ENCODE measurements around the gene DYRK4.

Gene DYRK4

GRCh38 chr12:4584896-4585295 lies 22.9 kb downstream of the DYRK4 start:
- TF ChIP-seq CTCF (conservative IDR thresholded peaks at IDR 0.05; ENCODE audit: low read depth, low read length), result no peak
- Histone ChIP-seq H3K4me2 (no peak overlapping the region), H3K79me2 (ENCODE audit: insufficient read depth, low read depth) (no peaks in the 10 kb centered on the region)

GRCh38 chr12:4586500-4586899 lies 24.5 kb downstream of the DYRK4 start:
- H2AFZ ChIP-seq (ENCODE audit: low read depth), result no peak overlapping the region
- no peaks in the 10 kb centered on the region for H3K36me3 ChIP-seq (ENCODE audit: insufficient read depth)
- H3K9ac ChIP-seq, result no peak overlapping the region
- H3K27me3 ChIP-seq (ENCODE audit: insufficient read depth, low read depth), result no peaks in the 10 kb centered on the region
- no peaks in the 10 kb centered on the region for H3K4me1 ChIP-seq (ENCODE audit: low read depth, poor library complexity, severe bottlenecking)
- H3K4me3 ChIP-seq (IDR thresholded peaks at IDR 0.05; ENCODE audit: insufficient read depth, low read depth, low read length), result no peak overlapping the region
- H3K4me2 ChIP-seq, result no peak overlapping the region
- no peak for TF ChIP-seq CTCF (conservative IDR thresholded peaks at IDR 0.05; ENCODE audit: low read depth, low read length)
- H4K20me1 ChIP-seq (ENCODE audit: insufficient read depth), result no peaks in the 10 kb centered on the region
- no peak overlapping the region for H3K27ac ChIP-seq
- no peaks in the 10 kb centered on the region for H3K79me2 ChIP-seq (ENCODE audit: insufficient read depth, low read depth)

More at GRCh38 chr12:4584896-4585295, 22.9 kb downstream of the DYRK4 start:
- H3K36me3 ChIP-seq (ENCODE audit: insufficient read depth), result no peaks in the 10 kb centered on the region
- H3K9ac ChIP-seq, result no peak overlapping the region
- H2AFZ ChIP-seq (ENCODE audit: low read depth), result no peak overlapping the region
- H3K4me1 ChIP-seq (ENCODE audit: low read depth, poor library complexity, severe bottlenecking), result no peaks in the 10 kb centered on the region
- H3K27me3 ChIP-seq (ENCODE audit: insufficient read depth, low read depth), result no peaks in the 10 kb centered on the region
- H3K4me3 ChIP-seq (IDR thresholded peaks at IDR 0.05; ENCODE audit: insufficient read depth, low read depth, low read length), result no peak overlapping the region
- no peaks in the 10 kb centered on the region for H4K20me1 ChIP-seq (ENCODE audit: insufficient read depth)
- no peak overlapping the region for H3K27ac ChIP-seq

GRCh38 chr12:4587108-4587507 lies 25.1 kb downstream of the DYRK4 start:
- Histone ChIP-seq H3K9ac (no peak overlapping the region), H3K4me3 (IDR thresholded peaks at IDR 0.05; ENCODE audit: insufficient read depth, low read depth, low read length) (no peak overlapping the region), H3K27ac (no peak overlapping the region), H3K36me3 (ENCODE audit: insufficient read depth) (no peaks in the 10 kb centered on the region), H3K79me2 (ENCODE audit: insufficient read depth, low read depth) (no peaks in the 10 kb centered on the region), H3K27me3 (ENCODE audit: insufficient read depth, low read depth) (no peaks in the 10 kb centered on the region), H4K20me1 (ENCODE audit: insufficient read depth) (no peaks in the 10 kb centered on the region), H3K4me1 (ENCODE audit: low read depth, poor library complexity, severe bottlenecking) (no peaks in the 10 kb centered on the region), H3K4me2 (no peak overlapping the region), H2AFZ (ENCODE audit: low read depth) (no peak overlapping the region)
- no peak for TF ChIP-seq CTCF (conservative IDR thresholded peaks at IDR 0.05; ENCODE audit: low read depth, low read length)

- Histone ChIP-seq H2AFZ (ENCODE audit: low read depth) (no peak overlapping the region), H3K4me1 (ENCODE audit: low read depth, poor library complexity, severe bottlenecking) (no peaks in the 10 kb centered on the region), H3K79me2 (ENCODE audit: insufficient read depth, low read depth) (no peaks in the 10 kb centered on the region), H3K9ac (no peak overlapping the region), H3K36me3 (ENCODE audit: insufficient read depth) (no peaks in the 10 kb centered on the region), H3K4me3 (IDR thresholded peaks at IDR 0.05; ENCODE audit: insufficient read depth, low read depth, low read length) (no peak overlapping the region), H3K27me3 (ENCODE audit: insufficient read depth, low read depth) (no peaks in the 10 kb centered on the region), H3K4me2 (no peak overlapping the region), H3K27ac (no peak overlapping the region), H4K20me1 (ENCODE audit: insufficient read depth) (no peaks in the 10 kb centered on the region)
- no peak for TF ChIP-seq CTCF (conservative IDR thresholded peaks at IDR 0.05; ENCODE audit: low read depth, low read length)
Measured at GRCh38 chr12:4588916-4589315, 26.9 kb downstream of the DYRK4 start.
